ENCODE measurements around the gene FBXW11.
"Not testable (repeated sequence)": the region's sequence is repeated elsewhere in the genome, so short reads cannot be mapped to it uniquely, and the experiment has no call there.

The FBXW11 gene

DNA sequence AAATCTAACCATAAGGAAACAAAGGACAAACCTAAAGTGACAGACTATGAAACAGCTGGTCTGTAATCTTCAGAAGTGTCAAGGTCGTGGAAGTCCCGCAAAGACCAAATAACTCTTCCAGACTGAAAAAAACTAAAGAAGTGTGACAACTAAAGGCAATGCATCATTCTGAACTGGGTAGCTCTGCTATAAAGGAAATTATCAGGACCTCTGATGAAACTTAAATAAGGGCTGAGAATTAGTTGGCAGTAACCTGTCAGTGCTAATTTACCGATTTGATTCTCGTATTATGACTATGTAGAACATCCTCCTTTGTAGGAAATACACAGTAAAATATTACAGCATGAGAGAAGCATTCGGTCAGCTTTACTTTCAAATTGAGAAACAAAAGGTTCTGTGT, 65.2 kb downstream of the FBXW11 start:
- H3K4me1 Mint-ChIP-seq (ENCODE audit: low read depth), result peaks cover 16% of the 10 kb centered on the region
- H3K27me3 Mint-ChIP-seq (ENCODE audit: low read depth), result not testable (repeated sequence)

DNA sequence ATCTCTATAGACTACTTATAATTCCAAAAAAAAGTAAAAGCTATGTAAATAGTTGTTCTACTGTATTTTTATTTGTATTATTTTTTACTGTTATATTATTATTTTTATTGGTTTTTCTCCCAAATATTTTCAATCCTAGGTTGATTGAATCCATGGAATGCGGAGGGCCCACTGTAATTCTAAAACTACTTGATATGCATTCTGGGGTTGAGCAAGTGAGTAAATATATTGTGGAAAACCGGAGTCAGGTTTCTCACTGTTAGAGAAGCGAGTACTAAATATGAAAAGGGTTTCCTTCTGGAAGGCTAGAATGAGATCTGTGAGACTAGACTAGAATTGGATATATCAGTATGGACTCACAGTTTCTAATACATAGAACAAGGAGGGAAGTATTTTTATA, 66.5 kb downstream of the FBXW11 start:
- H3K36me3 Mint-ChIP-seq (ENCODE audit: low read depth), result peaks cover 2% of the 10 kb centered on the region
- no peaks in the 10 kb centered on the region for H3K27me3 Mint-ChIP-seq (ENCODE audit: low read depth)
- H3K4me1 Mint-ChIP-seq (ENCODE audit: low read depth), result peaks cover 13% of the 10 kb centered on the region
- no peaks in the 10 kb centered on the region for H3K9me3 Mint-ChIP-seq
- no peak overlapping the region for H3K4me3 Mint-ChIP-seq
- H3K27ac Mint-ChIP-seq, result no peak overlapping the region

More for the DNA sequence above, 65.2 kb downstream of the FBXW11 start:
- H3K9me3 Mint-ChIP-seq; H3K4me3 Mint-ChIP-seq; H3K27ac Mint-ChIP-seq; H3K36me3 Mint-ChIP-seq (ENCODE audit: low read depth): not testable (repeated sequence)

DNA sequence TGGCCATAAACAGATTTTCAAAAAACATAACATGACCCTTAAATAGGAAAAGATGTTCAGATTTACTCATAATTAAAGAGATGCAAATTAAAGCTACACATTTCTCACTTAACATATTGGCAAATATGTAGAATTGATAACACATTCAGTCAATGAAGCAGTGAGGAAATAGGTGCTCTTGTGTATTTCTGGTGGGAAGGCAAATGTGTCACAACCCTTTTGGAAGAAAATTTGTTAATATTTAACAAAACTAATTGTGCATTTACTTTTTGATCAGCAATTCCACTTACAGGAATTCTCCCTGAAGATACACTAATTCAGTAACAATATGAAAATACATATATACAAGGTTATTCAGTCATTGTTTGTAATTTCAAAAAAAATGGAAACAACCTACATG, 68.1 kb downstream of the FBXW11 start:
- peaks cover 8% of the 10 kb centered on the region for H3K36me3 Mint-ChIP-seq (ENCODE audit: low read depth)
- peaks cover 13% of the 10 kb centered on the region for H3K4me1 Mint-ChIP-seq (ENCODE audit: low read depth)
- H3K27ac Mint-ChIP-seq, result no peak overlapping the region
- no peak overlapping the region for H3K4me3 Mint-ChIP-seq
- H3K9me3 Mint-ChIP-seq, result peaks cover 7% of the 10 kb centered on the region
- no peaks in the 10 kb centered on the region for H3K27me3 Mint-ChIP-seq (ENCODE audit: low read depth)

DNA sequence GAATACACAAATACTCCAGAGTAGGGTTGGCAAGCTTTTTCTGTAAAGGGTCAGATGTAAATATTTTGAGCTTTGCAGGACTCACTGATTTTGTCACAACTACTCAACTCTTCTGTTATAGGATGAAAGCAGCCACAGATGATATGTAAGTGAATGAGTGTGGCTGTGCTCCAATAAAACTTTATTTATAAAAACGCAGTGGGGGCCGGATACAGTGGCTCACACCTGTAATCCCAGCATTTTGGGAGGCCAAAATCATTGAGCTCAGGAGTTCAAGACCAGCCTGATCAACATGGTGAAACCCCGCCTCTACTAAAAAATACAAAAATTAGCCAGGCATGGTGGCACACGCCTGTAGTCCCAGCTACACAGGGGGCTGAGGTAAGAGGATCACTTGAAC, 69.1 kb downstream of the FBXW11 start:
- Mint-ChIP-seq H3K36me3 (ENCODE audit: low read depth) (peaks cover 8% of the 10 kb centered on the region), H3K27ac (no peak overlapping the region), H3K4me1 (ENCODE audit: low read depth) (peaks cover 7% of the 10 kb centered on the region), H3K4me3 (no peak overlapping the region), H3K27me3 (ENCODE audit: low read depth) (no peaks in the 10 kb centered on the region), H3K9me3 (peaks cover 7% of the 10 kb centered on the region)

DNA sequence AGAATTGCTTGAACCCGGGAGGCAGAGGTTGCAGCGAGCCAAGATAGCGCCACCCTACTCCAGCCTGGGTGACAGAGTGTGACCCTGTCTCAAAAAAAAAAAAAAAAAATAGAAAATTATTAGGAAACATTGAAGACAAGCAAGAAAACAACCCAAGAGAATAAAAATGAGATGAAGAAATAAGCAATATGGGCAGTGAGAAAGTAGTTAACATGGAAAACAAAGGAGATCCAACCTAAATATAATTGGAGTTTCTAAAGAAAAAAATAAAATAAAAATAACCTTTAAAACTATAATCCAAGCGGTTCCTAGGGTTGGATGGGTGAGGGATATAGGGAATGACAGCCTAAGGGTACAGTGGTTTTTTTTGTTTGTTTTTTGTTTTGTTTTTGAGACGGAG, 71.9 kb downstream of the FBXW11 start:
- Mint-ChIP-seq H3K4me3 (no peak overlapping the region), H3K27me3 (ENCODE audit: low read depth) (no peaks in the 10 kb centered on the region), H3K4me1 (ENCODE audit: low read depth) (peaks cover 12% of the 10 kb centered on the region), H3K9me3 (peaks cover 7% of the 10 kb centered on the region), H3K36me3 (ENCODE audit: low read depth) (peaks cover 10% of the 10 kb centered on the region), H3K27ac (no peak overlapping the region)

DNA sequence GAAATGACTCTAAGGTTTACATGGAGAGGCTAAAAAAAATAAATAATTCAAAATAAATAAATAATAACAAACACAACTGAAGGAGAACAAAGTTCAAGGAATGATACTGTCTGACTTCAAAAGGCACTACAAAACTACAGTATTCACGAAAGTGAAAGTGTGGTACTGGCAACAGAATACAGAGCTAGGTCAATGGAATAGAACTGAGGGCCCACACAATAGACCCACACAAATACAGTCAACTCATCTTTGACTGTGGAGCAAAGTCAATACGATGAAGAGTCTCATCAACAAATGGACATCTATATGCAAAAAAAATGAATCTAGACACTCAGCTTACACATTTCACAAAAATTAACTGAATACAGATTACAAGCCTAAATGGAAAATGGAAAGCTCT, 75.3 kb downstream of the FBXW11 start:
- peaks cover 7% of the 10 kb centered on the region for H3K9me3 Mint-ChIP-seq
- H3K36me3 Mint-ChIP-seq (ENCODE audit: low read depth), result peaks cover 13% of the 10 kb centered on the region
- H3K27ac Mint-ChIP-seq, result no peak overlapping the region
- H3K27me3 Mint-ChIP-seq (ENCODE audit: low read depth), result no peaks in the 10 kb centered on the region
- H3K4me3 Mint-ChIP-seq, result no peak overlapping the region
- H3K4me1 Mint-ChIP-seq (ENCODE audit: low read depth), result peaks cover 11% of the 10 kb centered on the region

DNA sequence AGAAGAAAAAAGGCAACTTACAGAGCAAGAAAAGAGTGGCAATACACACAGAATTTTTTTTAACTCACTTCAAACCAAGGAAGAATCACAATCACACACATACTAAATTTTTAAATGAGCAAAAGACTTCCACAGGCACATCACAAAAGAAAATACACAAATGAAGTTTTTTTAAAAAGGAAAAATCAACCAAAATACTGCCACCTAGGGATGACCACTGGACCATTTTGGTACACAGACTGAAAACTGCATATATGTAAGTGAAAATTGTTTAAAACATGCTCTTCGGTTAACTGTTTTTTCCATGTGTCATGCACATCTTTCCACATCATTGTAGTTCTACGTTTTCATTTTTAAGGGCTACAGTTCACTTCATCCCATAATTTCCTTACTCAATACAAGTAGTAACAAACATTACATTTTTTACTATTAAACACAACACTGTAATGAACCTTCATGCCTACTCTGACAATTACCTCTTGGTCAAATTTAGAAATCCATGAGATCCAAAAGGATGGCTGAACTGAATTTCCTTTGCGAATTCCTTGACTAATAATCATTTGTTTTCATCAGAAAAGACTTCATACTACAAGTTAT, 79.0 kb downstream of the FBXW11 start:
- Mint-ChIP-seq H3K36me3 (ENCODE audit: low read depth) (peaks cover 5% of the 10 kb centered on the region), H3K9me3 (no peaks in the 10 kb centered on the region), H3K4me3 (no peak overlapping the region), H3K27me3 (ENCODE audit: low read depth) (no peaks in the 10 kb centered on the region), H3K27ac (no peak overlapping the region), H3K4me1 (ENCODE audit: low read depth) (peaks cover 11% of the 10 kb centered on the region)

DNA sequence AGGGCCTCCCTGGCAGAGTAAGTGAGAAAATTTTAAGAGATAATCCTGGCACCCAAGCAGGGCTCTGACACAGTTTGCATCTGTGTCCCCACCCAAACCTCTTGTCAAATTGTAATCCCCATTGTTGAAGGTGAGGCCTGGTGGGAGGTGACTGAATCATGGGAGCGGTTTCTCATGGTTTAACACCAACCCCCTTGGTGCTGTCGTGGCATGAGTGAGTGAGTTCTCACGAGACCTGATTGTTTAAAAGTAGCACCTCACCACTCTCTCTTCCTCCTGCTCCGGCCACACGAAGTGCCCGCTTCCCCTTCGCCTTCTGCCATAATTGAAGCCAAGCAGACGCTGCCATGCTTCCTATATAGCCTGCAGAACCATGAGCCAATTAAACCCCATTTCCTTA, 80.1 kb downstream of the FBXW11 start:
- Mint-ChIP-seq H3K27me3 (ENCODE audit: low read depth) (no peaks in the 10 kb centered on the region), H3K27ac (no peak overlapping the region), H3K4me1 (ENCODE audit: low read depth) (peaks cover 6% of the 10 kb centered on the region), H3K36me3 (ENCODE audit: low read depth) (peaks cover 3% of the 10 kb centered on the region), H3K9me3 (no peaks in the 10 kb centered on the region), H3K4me3 (no peak overlapping the region)

DNA sequence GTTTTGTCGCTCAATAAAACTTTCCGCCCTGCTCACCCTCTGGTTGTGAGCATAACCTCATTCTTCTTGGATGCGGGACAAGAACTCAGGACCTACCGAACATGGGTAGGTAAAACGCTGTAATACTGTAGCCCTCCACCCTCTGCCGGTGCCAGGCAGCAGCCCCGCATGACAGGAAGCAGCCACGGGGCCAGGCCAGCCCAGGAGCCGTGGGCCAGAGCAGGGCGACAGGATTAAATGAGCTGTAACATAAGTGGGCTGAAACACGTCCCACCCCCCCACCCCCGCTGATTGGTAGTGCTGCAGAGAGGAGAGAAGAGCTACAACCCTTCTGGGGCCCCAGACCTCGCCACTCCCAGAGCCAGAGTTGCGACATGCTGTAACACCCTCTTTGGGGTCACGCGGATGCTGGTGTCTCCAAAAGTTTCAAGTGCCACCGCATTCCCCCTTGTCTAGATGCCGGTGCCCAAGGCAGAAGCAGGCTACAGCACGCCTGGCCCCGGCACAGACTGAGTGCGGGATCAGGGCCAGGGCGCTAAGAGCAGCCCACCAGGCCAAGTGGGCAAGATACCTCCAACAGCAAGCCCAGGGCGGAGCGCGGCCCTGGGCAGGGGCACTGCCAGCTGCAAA, 81.8 kb downstream of the FBXW11 start:
- Mint-ChIP-seq H3K4me3 (no peak overlapping the region), H3K27me3 (ENCODE audit: low read depth) (no peaks in the 10 kb centered on the region), H3K27ac (no peak overlapping the region), H3K9me3 (no peaks in the 10 kb centered on the region), H3K36me3 (ENCODE audit: low read depth) (peaks cover 3% of the 10 kb centered on the region), H3K4me1 (ENCODE audit: low read depth) (peaks cover 4% of the 10 kb centered on the region)

DNA sequence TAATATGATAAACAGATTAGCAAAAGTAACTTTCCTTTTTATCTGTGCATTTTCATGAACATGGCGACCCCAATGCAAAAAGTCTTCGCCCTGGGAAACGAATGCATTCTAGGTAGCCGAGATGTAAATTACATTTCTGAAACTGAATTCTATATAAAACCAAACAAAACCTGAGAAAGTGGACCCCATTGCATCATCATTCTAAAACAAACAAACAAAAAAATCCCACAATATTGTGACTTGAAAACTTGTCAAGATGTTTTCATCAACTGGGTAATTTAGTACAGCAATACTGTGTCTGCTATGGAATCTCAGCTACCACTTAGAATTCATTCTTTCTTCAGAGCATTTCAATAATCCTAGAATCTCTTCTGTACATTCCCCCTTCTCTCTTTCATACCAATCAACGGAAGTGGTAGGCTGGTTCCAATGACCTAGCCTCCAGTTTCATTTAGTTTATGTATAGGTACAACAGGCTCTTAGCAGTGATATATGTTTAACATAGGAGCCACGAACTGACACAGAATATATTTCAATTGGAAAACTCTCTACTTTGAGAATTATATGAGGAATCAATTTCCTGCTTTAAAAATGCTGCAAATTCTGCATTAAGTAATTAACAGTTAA, 85.6 kb downstream of the FBXW11 start:
- Mint-ChIP-seq H3K36me3 (ENCODE audit: low read depth) (no peaks in the 10 kb centered on the region), H3K4me3 (no peak overlapping the region), H3K9me3 (no peaks in the 10 kb centered on the region), H3K4me1 (ENCODE audit: low read depth) (peaks cover 2% of the 10 kb centered on the region), H3K27ac (no peak overlapping the region), H3K27me3 (ENCODE audit: low read depth) (no peaks in the 10 kb centered on the region)

DNA sequence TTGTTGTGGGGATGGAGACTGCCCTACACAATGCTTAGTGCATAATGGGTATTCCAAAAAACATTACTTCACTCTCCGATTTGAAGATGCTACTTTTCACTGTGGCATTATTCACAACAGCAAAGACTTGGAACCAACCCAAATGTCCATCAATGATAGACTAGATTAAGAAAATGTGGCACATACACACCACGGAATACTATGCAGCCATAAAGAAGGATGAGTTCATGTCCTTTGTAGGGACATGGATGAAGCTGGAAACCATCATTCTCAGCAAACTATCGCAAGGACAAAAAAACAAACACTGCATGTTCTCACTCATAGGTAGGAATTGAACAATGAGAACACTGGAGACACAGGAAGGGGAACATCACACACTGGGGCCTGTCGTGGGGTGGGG, 90.7 kb downstream of the FBXW11 start:
- H3K36me3 Mint-ChIP-seq (ENCODE audit: low read depth); H3K27ac Mint-ChIP-seq; H3K4me3 Mint-ChIP-seq; H3K27me3 Mint-ChIP-seq (ENCODE audit: low read depth); H3K9me3 Mint-ChIP-seq: not testable (repeated sequence)
- peaks cover 25% of the 10 kb centered on the region for H3K4me1 Mint-ChIP-seq (ENCODE audit: low read depth)

DNA sequence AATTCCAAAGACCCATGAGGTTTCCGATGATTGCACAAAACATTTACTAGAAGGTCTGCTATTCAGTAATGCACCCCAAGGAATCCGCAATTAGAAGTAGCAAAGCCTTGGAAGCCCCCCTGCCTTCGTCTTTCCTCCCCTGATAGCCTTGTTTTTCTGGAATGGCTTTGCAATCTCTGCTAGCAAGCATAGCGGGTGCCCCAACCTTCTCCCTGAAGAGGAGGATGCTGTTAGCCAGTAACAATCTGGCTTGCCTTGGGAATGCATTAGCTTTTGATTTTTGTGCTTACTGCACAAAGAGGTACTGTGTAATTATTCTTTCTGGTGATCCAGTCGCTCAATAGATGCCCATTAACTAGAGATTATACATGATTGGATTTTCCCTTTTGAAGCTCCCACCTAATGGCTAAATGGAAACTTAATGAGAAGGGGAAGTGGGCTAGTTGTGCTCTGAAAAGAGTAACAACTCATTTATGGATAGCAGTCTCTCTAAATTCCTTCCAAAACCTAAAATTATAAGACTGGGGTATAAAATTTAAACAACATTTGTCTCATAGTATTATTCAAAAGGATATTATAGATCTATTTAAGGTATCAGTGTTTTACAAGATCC, 91.6 kb downstream of the FBXW11 start:
- H3K9me3 Mint-ChIP-seq, result no peaks in the 10 kb centered on the region
- H3K27me3 Mint-ChIP-seq (ENCODE audit: low read depth), result no peaks in the 10 kb centered on the region
- H3K36me3 Mint-ChIP-seq (ENCODE audit: low read depth), result peaks cover 3% of the 10 kb centered on the region
- H3K27ac Mint-ChIP-seq, result no peak overlapping the region
- H3K4me1 Mint-ChIP-seq (ENCODE audit: low read depth), result peaks cover 25% of the 10 kb centered on the region
- no peak overlapping the region for H3K4me3 Mint-ChIP-seq

DNA sequence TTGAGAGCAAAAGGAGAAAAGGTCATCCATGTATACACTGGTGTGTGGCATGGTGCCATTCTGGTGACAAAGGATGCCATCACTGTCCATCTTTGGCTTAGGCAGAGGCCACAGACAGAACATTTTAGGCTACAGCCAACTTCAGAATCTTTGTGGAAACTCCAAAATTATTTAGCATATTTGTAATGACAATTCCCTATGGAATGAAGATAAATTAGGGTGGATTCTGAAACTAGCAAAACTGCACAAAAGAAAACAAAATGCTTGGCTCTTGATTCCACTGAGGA, 92.5 kb downstream of the FBXW11 start:
- Mint-ChIP-seq H3K27me3 (ENCODE audit: low read depth) (no peaks in the 10 kb centered on the region), H3K4me1 (ENCODE audit: low read depth) (peaks cover 25% of the 10 kb centered on the region), H3K9me3 (no peaks in the 10 kb centered on the region), H3K36me3 (ENCODE audit: low read depth) (peaks cover 3% of the 10 kb centered on the region), H3K4me3 (no peak overlapping the region), H3K27ac (no peak overlapping the region)

DNA sequence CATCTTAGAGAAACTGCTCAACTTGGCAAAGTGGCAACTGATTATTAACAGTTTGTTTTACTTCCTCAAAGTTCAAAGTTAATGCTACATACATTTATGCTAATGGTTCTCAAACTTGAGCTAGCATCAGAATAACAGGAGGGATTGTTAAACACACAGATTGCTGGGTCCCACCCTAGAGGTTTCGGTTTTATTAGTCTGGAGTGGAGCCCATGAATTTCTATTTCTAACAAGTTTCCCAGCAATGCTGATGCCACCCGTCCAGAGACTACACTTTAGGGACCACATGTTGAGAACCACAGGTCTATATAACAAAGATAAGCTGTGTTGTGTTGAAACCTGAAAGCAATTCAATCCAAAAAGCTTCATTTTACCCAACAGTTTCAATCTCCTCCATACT, 95.3 kb downstream of the FBXW11 start:
- Mint-ChIP-seq H3K4me1 (ENCODE audit: low read depth) (peaks cover 38% of the 10 kb centered on the region), H3K36me3 (ENCODE audit: low read depth) (peaks cover 7% of the 10 kb centered on the region), H3K9me3 (no peaks in the 10 kb centered on the region), H3K27me3 (ENCODE audit: low read depth) (no peaks in the 10 kb centered on the region), H3K27ac (no peak overlapping the region), H3K4me3 (no peak overlapping the region)

DNA sequence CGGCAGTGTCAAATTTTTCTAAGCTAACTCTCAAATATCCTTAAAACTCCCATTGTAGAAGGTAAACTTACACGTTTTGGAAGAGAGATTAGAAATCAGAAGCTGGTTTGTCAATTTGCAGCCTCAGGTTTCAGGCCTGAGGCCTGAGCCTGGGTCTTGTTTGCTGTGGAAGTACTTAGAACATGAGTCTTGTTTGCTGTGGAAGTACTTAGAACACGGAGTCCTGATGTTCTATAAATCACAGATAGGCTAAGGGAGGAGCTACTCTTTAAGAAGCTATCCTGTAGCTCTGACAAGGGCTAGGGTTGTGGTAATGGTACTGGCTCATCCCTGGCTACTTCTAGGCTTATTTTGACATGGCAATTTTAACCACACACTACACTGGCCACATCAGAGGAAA, 97.8 kb downstream of the FBXW11 start:
- H3K4me3 Mint-ChIP-seq, result no peak overlapping the region
- H3K27ac Mint-ChIP-seq, result no peak overlapping the region
- H3K9me3 Mint-ChIP-seq, result no peaks in the 10 kb centered on the region
- H3K36me3 Mint-ChIP-seq (ENCODE audit: low read depth), result peaks cover 6% of the 10 kb centered on the region
- H3K27me3 Mint-ChIP-seq (ENCODE audit: low read depth), result no peaks in the 10 kb centered on the region
- peaks cover 42% of the 10 kb centered on the region for H3K4me1 Mint-ChIP-seq (ENCODE audit: low read depth)

All from T-helper 1 cell treated with Interleukin-12 subunit alpha and Interleukin-12 subunit beta and Interleukin-4 antibody, amounts not matched to agents 30 μg/mL and 1 μg/mL, for 36 hours (primary cell).